ENCODE data around the gene ETV2.
"Not testable (repeated sequence)": the region's sequence is repeated elsewhere in the genome, so short reads cannot be mapped to it uniquely, and the experiment has no call there.

Gene ETV2

GRCh38 chr19:35641515-35642151, at the start of gene ETV2:
Gene ETV2, plus strand, starts transcription at chr19:35641745. Its CDS starts 716 bp downstream, at chr19:35642461.
- DNase-seq = no peak

- DNase-seq = peak; percentile 75
Observed at GRCh38 chr19:35592226-35592625, 49.3 kb upstream of the ETV2 start.

- DNase-seq = not testable (repeated sequence)
Observed at GRCh38 chr19:35595026-35595425, 46.5 kb upstream of the ETV2 start.

- DNase-seq = no peak
Observed at GRCh38 chr19:35595928-35596327, 45.6 kb upstream of the ETV2 start.

GRCh38 chr19:35596366-35596999, 45.1 kb upstream of the ETV2 start:
- peak; percentile 43 for DNase-seq

GRCh38 chr19:35601971-35602370, 39.6 kb upstream of the ETV2 start:
- no peak for DNase-seq

- DNase-seq = not testable (repeated sequence)
Observed at GRCh38 chr19:35604436-35604835, 37.1 kb upstream of the ETV2 start.

- DNase-seq = peak; percentile 21
Observed at GRCh38 chr19:35607170-35607569, 34.4 kb upstream of the ETV2 start.

GRCh38 chr19:35607661-35608060, 33.9 kb upstream of the ETV2 start:
- DNase-seq = no peak

- DNase-seq = peak; percentile 39
Observed at GRCh38 chr19:35608251-35608650, 33.3 kb upstream of the ETV2 start.

- no peak for DNase-seq
Observed at GRCh38 chr19:35609851-35610353, 31.6 kb upstream of the ETV2 start.

- DNase-seq = no peak
Observed at GRCh38 chr19:35612224-35612558, 29.4 kb upstream of the ETV2 start.

- peak; percentile 98 for DNase-seq
Observed at GRCh38 chr19:35612559-35613321, 28.8 kb upstream of the ETV2 start, which contains the start of gene HAUS5. Gene HAUS5, plus strand, starts transcription at chr19:35612735. Its CDS starts 60 bp downstream, at chr19:35612795.

- no peak for DNase-seq
Observed at GRCh38 chr19:35613574-35613973, 28.0 kb upstream of the ETV2 start.

GRCh38 chr19:35615036-35615435, 26.5 kb upstream of the ETV2 start:
- no peak for DNase-seq

- peak; percentile 46 for DNase-seq
Observed at GRCh38 chr19:35618857-35619256, 22.7 kb upstream of the ETV2 start.

- DNase-seq = no peak
Observed at GRCh38 chr19:35619290-35619923, 22.1 kb upstream of the ETV2 start.

GRCh38 chr19:35620001-35620400, 21.5 kb upstream of the ETV2 start:
- DNase-seq = no peak

- no peak for DNase-seq
Observed at GRCh38 chr19:35621708-35622107, 19.8 kb upstream of the ETV2 start.

GRCh38 chr19:35622750-35623149, 18.8 kb upstream of the ETV2 start:
- no peak for DNase-seq

- DNase-seq = no peak
Observed at GRCh38 chr19:35623327-35624010, 18.1 kb upstream of the ETV2 start.

GRCh38 chr19:35628264-35628564, 13.3 kb upstream of the ETV2 start:
- no peak for DNase-seq

Data from DMS53 (cell line).